Stimulated activated CD8-positive, alpha-beta memory T cell treated with anti-CD3 and anti-CD28 coated beads, Interleukin-12 subunit alpha, Interleukin-12 subunit beta, amount 100 ng/mL, for 24 hours (primary cell): ENCODE data around the gene HS3ST5.
"Not testable (repeated sequence)": the region's sequence is repeated elsewhere in the genome, so short reads cannot be mapped to it uniquely, and the experiment has no call there.

Experiments
- DNase-seq: peaks from one replicate; pipeline ENCODE4 v3.0.0-alpha.2; 2020; ENCODE audit errors: extremely low read depth

HS3ST5 gene

DNA sequence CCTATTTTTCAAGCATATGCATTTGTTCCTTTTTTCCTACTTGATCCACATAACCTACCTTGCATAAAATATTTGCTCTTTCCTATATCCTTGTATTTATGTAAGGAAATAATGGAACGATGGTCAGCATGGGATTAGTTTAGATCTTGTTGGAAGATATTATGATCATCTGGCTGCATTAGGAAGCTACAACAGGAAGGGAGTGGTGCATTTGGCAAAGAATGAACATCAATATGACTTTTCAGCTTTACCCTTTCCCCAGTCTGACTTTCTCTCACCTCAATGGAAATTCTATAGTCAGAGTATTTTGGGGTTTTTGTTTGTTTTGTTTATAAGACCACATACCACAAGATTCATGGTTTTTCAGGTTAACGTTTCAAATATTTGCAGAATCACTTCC is 66.0 kb downstream of the HS3ST5 start:
- DNase-seq, result no peak

GRCh38 chr6:114274836-114275235 is 68.0 kb downstream of the HS3ST5 start:
- no peak for DNase-seq

DNA sequence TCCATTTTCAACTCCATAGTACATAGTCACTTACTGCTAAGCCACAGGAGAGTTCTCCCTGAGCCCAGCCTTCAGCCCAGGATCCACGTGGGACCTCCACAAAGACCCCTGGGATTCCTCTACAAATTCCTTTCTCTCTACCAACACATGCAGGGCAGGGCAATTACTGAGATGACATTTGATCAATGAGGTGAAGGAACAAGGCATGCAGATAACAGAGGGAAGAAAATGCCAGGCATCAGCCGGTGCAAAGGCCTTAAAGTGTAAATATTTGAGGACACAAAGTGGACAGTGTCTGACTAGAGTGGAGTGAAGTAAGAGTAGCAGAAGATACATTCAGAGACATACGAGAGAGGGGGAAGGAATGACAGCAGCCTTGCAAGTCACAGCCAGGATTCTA is 70.2 kb downstream of the HS3ST5 start:
- no peak for DNase-seq

GRCh38 chr6:114271405-114271804 is 71.4 kb downstream of the HS3ST5 start:
- DNase-seq, result no peak

- DNase-seq, result no peak
Observed at GRCh38 chr6:114267897-114268296, 74.9 kb downstream of the HS3ST5 start.

- DNase-seq, result no peak
Observed at GRCh38 chr6:114260810-114261209, 82.0 kb downstream of the HS3ST5 start.

GRCh38 chr6:114258376-114258775 is 84.4 kb downstream of the HS3ST5 start:
- no peak for DNase-seq

GRCh38 chr6:114253431-114253830 is 89.4 kb downstream of the HS3ST5 start:
- DNase-seq, result no peak

DNA sequence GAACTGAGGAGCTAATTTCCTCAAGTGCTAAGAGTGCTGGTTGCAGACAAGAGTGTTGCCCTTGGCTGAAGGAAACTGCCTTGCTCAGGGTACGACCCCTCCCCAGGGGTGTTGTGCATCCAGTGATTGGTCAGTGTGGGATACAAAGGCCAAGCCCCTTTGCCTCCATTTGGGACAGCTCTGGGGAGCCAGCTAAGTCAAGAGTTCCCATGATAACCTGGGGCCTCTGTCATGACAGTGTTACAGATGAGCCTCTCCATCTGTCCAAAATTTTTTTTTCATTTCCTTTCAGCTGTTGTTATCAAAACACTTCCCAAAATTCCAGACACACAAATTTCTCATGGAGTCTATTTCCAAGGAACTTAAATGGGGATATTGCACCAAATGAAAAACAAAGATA is 93.3 kb downstream of the HS3ST5 start:
- no peak for DNase-seq

GRCh38 chr6:114247101-114247500 is 95.7 kb downstream of the HS3ST5 start:
- DNase-seq, result no peak

DNA sequence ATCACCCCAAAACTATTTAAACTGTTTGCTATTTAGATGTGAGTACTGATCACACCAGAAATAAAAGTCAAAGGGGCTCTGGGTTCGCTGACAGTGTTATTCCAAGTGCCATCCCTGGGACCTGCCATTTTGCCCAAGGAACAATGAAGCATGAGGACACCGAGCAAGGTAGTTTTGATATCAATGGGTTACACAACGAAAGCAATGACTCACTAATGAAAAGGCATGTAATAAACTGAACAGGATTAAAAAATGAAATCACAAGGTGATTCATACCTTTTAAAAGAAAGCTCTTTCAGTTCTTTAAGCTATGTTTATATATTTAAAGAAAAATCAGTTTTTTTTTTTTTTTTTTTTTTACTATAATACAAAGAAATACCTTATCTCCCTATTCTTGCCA is 102.0 kb downstream of the HS3ST5 start:
- no peak for DNase-seq

- no peak for DNase-seq
Observed at GRCh38 chr6:114228675-114229074, 114.1 kb downstream of the HS3ST5 start.

DNA sequence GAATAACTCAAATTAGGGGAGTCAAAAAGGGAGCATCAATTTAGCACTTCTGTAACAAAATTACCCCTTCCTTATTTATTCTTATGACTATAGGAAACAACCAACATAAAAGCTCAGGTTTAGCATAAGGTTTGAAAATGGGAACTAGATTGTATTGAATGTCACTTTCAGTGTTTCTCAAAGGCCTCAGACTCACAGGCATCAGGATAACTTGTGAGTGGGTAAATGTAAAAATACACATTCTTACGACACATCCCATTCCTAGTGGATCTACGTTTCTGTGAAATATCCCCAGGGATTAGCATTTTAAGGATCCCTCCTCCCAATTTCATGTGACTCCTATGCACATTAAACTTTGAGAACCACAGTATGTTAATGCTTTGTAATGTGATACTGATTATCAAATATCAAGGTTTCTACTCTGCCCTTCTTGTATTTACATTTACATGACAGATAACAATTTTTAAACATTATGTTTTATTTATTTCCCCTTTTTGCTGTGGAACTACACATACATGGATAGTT is 114.8 kb downstream of the HS3ST5 start:
- no peak for DNase-seq

- DNase-seq, result no peak
Observed at GRCh38 chr6:114220241-114220640, 122.6 kb downstream of the HS3ST5 start.

DNA sequence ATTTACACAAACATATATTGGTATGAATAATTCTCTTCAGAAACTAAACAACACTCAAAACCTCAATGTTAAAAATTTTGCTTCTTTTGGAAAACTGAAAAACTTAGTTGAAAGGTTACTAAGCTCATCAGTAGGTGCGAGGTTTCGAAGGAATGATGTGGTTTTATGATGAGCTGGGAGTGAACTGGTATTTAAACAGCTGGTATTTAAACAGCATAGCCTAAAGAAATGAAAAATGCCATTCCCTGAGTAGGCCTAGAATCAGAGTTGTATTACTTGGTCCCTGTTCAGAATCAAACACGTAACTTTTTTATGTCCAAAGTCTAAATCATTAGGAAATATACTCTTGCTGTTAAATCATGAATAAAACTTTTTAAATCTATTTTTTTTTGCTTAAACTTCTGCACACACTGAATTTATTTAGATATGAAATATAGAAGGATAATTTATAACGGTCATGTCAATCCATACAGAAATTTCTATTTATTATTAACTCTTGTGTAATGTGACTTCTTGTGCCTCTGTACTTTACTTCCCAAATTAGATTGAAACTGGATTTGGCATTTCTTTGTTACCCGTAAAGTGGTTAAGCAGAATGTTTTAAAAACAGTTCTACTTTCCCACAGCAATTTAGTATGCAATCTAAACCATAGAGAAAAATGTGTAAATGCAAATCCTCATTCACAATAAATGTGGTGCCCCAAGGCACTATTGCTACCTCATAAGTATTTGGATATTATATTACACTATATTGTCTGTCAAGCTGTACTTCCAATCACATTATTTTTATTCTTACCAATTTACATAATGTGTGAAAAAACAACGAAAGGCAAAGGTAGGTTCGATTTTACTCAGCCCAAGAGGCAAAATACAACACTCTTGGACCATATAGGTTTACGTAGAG is 124.1 kb downstream of the HS3ST5 start:
- no peak for DNase-seq

- DNase-seq, result not testable (repeated sequence)
Observed at GRCh38 chr6:114217996-114218395, 124.8 kb downstream of the HS3ST5 start.

DNA sequence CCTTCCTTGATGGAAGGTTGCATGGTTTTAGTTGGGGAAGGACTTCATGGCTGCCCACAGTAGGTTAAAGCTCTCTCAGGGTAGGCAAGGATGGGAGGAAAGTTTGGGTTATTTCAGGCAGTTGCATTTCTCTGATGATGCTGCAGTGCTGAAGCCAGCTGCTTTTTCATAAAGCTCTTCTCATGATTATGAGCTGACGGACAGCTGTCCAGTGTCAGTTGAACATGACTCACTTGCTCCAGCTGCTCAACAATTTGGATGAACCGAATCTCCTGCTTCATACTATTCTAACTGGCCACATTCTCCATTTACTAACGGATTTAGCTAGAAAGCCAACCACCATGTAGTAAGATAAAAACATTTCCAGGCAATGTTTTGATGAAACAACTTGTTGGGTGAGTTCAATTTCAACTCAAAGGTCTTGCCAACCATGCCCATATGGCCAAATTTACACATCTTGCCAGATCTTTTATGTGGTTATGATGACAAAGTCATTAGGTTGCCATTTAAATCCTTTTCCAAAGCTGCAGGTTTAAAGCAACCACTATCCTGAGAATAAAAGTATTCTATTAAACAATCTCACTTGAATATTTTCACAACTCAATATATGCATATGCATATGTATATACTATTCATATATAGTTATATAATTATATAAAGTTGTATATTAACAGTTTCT is 125.9 kb downstream of the HS3ST5 start:
- no peak for DNase-seq

DNA sequence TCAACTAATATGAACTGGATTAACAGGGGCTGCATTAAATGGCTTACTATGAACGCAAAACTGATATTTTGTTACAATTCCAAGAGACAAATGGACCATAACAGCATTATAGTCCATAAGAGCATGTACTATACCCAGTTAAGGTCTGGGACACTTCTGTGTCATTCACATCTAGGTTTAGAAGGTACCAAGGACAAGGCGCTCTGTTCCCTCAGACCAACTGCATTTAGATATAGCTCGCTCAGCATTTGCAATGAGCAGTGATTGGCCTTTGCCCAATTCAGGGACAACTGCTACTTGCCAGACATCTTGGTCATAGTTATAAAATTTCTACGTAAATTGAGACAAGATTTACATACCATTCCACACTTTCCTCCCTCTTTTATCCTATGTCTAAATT is 132.4 kb downstream of the HS3ST5 start:
- no peak for DNase-seq

DNA sequence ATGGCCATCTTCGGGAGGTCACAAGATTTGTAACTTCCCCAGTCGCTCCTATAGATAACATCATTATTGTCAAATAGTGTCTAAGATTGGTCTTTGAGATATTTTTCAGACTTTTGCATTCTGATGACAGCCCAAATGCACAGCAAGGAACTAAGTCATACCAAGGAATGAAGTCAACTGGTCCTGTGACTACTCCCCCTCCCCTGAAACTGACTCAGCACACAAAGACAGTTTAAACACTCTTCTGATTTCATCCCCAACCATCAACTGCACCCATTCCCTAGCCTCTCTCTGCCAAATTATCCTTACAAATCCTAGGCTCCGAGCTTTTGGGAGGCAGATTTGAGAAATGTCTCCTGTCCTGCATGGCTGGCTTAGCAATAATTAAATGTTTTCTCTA is 139.4 kb downstream of the HS3ST5 start:
- DNase-seq, result no peak

DNA sequence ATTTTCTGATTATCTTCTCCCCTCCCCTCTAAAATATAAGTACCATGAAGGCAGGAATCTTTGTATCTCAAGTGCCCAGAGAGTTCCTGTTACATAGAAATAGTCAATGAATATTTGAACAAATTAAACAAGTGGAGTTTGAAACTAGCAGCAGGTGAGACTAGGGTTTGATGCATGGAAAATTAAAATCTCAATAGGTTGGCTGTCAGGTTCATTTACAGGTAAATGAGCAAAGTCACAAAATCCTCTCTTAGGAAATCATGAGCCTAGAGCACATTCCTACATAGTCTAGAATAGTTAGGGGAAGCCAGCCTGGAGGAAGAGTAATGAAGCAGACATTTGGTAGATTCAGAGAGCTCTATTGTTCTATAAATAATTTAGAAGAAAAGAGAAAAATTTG is 140.4 kb downstream of the HS3ST5 start:
- DNase-seq, result no peak

- no peak for DNase-seq
Observed at GRCh38 chr6:114200891-114201290, 141.9 kb downstream of the HS3ST5 start.

DNA sequence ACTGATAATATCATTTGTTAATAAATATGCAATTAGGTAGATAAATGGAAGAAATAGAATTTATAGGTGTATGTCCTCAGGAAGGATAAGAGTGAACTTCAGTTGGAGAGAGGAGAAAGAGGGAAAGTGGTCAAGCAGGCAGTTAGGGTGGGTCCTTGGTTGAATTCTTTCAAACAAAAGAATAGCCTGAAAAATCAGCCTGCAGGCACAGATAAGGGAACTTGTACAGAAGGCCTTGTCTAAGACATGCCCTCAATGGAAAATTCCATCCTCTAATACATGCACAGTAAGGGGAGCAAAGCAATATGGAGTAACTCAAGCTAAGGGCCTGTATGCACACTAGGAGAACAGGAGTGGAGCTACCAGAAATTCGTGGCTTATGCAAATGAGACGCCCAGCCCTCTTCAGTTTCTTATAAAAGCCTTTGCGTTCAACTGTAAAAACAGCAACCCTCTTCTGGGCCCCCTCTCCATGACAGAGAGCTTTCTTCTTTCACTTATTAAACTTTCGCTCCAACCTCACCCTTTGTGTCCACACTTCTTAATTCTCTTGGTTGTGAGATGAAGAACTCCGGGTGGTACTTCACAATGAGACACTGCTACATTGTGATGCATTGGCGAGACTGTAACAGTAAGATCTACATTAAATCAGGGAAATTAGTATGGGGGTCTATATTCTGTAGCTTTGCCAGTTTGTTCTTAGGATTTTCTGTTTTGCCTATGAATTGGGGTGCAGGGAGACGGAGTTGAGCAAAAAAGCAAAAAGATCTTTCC is 147.0 kb downstream of the HS3ST5 start:
- DNase-seq, result no peak
